Neural cell (in vitro differentiated cells): Measurements from ENCODE around the gene GDPD5. TPM values are rescaled to one million over a fixed set of nuclear protein-coding genes. Genes with fewer than 3 reads are reported as not detected.

Source experiments
- H2AFZ ChIP-seq: fragments of 200-600, 300-800 bp; sonication (generic), shearing (Covaris generic); 2 replicates; pipeline ENCODE4 v1.6.0; 2014; ENCODE audit warnings: low read depth, mild to moderate bottlenecking, antibody characterized with exemption, low read length, moderate library complexity
- H3F3A ChIP-seq: fragments of 200-600 bp; shearing (Covaris generic); 2 replicates; pipeline ENCODE4 v1.6.1; 2016; ENCODE audit warnings: mild to moderate bottlenecking, moderate library complexity, mixed read lengths, antibody characterized with exemption, low read length; ENCODE audit not compliant: insufficient read depth, poor library complexity, severe bottlenecking
- H3K27ac ChIP-seq: fragments of 200-600, 300-800 bp; sonication (generic), shearing (Covaris generic); 2 replicates; pipeline ENCODE4 v1.5.1; 2014; ENCODE audit warnings: mild to moderate bottlenecking, low read length, moderate library complexity
- H3K27me3 ChIP-seq: fragments of 300-800, 200-600 bp; sonication (generic), shearing (Covaris generic); 2 replicates; pipeline ENCODE4 v1.6.0; 2014; ENCODE audit warnings: mild to moderate bottlenecking, low read depth, low read length, moderate library complexity; ENCODE audit not compliant: insufficient read depth
- H3K36me3 ChIP-seq: fragments of 300-800, 200-600 bp; sonication (generic), shearing (Covaris generic); 2 replicates; pipeline ENCODE4 v1.5.1; 2014; ENCODE audit warnings: mild to moderate bottlenecking, antibody characterized with exemption, low read length, moderate library complexity; ENCODE audit not compliant: insufficient read depth
- H3K4me2 ChIP-seq: fragments of 300-800, 200-600 bp; sonication (generic), shearing (Covaris generic); 2 replicates; pipeline ENCODE4 v1.6.0; 2014; ENCODE audit warnings: mild to moderate bottlenecking, low read length
- H3K4me3 ChIP-seq: fragments of 300-800, 200-600 bp; sonication (generic), shearing (Covaris generic); 2 replicates; pipeline ENCODE4 v1.5.1; 2014; ENCODE audit warnings: mild to moderate bottlenecking, low read length, moderate library complexity
- H3K79me2 ChIP-seq: fragments of 200-600 bp; shearing (Covaris generic); replicated peaks from 2 replicates; pipeline ENCODE4 v1.6.0; 2014; ENCODE audit warnings: mild to moderate bottlenecking, low read length, moderate library complexity; ENCODE audit not compliant: insufficient read depth
- H3K9ac ChIP-seq: fragments of 300-800, 200-600 bp; sonication (generic), shearing (Covaris generic); 2 replicates; pipeline ENCODE4 v1.6.1; 2016; ENCODE audit warnings: mild to moderate bottlenecking, low read length, mixed read lengths
- H3K9me2 ChIP-seq: fragments of 200-600 bp; shearing (Covaris generic); 2 replicates; pipeline ENCODE4 v1.6.1; 2016; ENCODE audit warnings: mild to moderate bottlenecking, low read length, mixed read lengths; ENCODE audit not compliant: insufficient read depth
- H3K9me3 ChIP-seq: fragments of 200-600, 300-800 bp; sonication (generic), shearing (Covaris generic); 2 replicates; pipeline ENCODE4 v1.6.1; 2016; ENCODE audit warnings: mild to moderate bottlenecking, mixed run types, low read length, moderate library complexity, mixed read lengths
- H4K20me1 ChIP-seq: fragments of 200-600 bp; shearing (Covaris generic); 2 replicates; pipeline ENCODE4 v1.6.1; 2016; ENCODE audit warnings: mild to moderate bottlenecking, mixed run types; ENCODE audit not compliant: insufficient read depth
- EP300 ChIP-seq: fragments of 450-650 bp; conservative IDR thresholded peaks from 2 replicates; pipeline ENCODE4 v1.6.1; 2014; ENCODE audit warnings: antibody characterized with exemption, mild to moderate bottlenecking, moderate library complexity; ENCODE audit not compliant: poor library complexity, severe bottlenecking
- EZH2 ChIP-seq: fragments of 200-600, 300-800 bp; shearing (Covaris generic), sonication (generic); IDR thresholded peaks from 2 replicates; pipeline ENCODE4 v1.6.1; 2014; ENCODE audit warnings: antibody characterized with exemption, low read length, borderline replicate concordance, mild to moderate bottlenecking; ENCODE audit not compliant: insufficient read depth, poor library complexity, severe bottlenecking
- MXI1 ChIP-seq: fragments of 450-650 bp; conservative IDR thresholded peaks from 2 replicates; pipeline ENCODE4 v1.6.1; 2014; ENCODE audit warnings: antibody characterized with exemption, mild to moderate bottlenecking; ENCODE audit not compliant: poor library complexity, severe bottlenecking
- POLR2AphosphoS5 ChIP-seq: IDR thresholded peaks from 2 replicates; pipeline ENCODE4 v1.6.1; 2012
- RAD21 ChIP-seq: fragments of 450-650 bp; conservative IDR thresholded peaks from 2 replicates; pipeline ENCODE4 v1.6.1; 2014; ENCODE audit warnings: antibody characterized with exemption, mild to moderate bottlenecking, moderate library complexity
- SMC3 ChIP-seq: fragments of 450-650 bp; conservative IDR thresholded peaks from 2 replicates; pipeline ENCODE4 v1.6.1; 2014; ENCODE audit warnings: antibody characterized with exemption, mild to moderate bottlenecking, moderate library complexity; ENCODE audit not compliant: poor library complexity
- TAF1 ChIP-seq: IDR thresholded peaks from 2 replicates; pipeline ENCODE4 v1.6.1; 2012; ENCODE audit warnings: low read depth
- polyA plus RNA-seq: library from polyadenylated mRNA; depleted of rRNA; stranded (reverse); fragments of >200 nt; gene quantifications from 2 replicates; pipeline ENCODE4 v1.2.3, GENCODE V29; 2014
- TF ChIP-seq, protein P1 (sequence below): IDR thresholded peaks from 2 replicates; pipeline ENCODE4 v1.6.1; 2012; ENCODE audit warnings: borderline replicate concordance
- TF ChIP-seq, protein P2 (sequence below): fragments of 450-650 bp; IDR thresholded peaks from 2 replicates; pipeline ENCODE4 v1.5.1; 2014; ENCODE audit warnings: antibody characterized with exemption, mild to moderate bottlenecking, moderate library complexity; ENCODE audit not compliant: poor library complexity, severe bottlenecking

GDPD5 gene
- polyA plus RNA-seq, 1 donor from 2014 or later = 19.2 TPM

DNA sequence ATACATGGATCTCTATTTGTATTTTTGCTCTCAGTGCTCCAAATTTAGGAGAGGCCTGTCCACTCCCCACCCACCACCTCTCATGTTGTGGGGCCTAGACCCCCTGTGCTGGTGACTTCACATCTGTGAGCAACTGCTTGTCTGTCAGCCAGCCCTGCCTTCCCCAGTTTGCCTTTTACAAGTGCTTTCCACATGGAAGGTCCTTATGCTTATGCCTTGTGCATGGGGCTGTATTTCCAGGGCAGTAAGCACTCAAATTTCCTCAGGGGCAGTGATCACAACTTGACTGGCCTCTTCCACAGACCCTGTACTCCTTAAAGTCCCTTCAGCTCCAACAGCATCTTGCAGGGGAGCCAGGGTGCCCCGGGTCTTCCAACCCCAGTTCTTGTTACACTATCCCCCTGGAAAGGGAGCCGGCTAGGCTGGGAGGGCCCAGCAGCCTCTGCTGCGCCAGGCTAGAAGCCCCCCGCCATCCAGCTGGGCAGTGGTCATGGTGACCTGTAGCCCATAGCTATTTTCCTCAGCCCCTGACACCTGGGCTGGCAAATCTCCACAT, 29.9 kb downstream of the GDPD5 start:
- no peaks in the 10 kb centered on the region for H3K79me2 ChIP-seq
- H3K27me3 ChIP-seq = no peaks in the 10 kb centered on the region
- H2AFZ ChIP-seq = no peak overlapping the region
- H3F3A ChIP-seq = no peaks in the 10 kb centered on the region
- TF ChIP-seq EP300 (no peak), POLR2AphosphoS5 (no peak), EZH2 (no peak), RAD21 (no peak), SMC3 (no peak), TAF1 (no peak), MXI1 (no peak)
- TF ChIP-seq, protein P1, sequence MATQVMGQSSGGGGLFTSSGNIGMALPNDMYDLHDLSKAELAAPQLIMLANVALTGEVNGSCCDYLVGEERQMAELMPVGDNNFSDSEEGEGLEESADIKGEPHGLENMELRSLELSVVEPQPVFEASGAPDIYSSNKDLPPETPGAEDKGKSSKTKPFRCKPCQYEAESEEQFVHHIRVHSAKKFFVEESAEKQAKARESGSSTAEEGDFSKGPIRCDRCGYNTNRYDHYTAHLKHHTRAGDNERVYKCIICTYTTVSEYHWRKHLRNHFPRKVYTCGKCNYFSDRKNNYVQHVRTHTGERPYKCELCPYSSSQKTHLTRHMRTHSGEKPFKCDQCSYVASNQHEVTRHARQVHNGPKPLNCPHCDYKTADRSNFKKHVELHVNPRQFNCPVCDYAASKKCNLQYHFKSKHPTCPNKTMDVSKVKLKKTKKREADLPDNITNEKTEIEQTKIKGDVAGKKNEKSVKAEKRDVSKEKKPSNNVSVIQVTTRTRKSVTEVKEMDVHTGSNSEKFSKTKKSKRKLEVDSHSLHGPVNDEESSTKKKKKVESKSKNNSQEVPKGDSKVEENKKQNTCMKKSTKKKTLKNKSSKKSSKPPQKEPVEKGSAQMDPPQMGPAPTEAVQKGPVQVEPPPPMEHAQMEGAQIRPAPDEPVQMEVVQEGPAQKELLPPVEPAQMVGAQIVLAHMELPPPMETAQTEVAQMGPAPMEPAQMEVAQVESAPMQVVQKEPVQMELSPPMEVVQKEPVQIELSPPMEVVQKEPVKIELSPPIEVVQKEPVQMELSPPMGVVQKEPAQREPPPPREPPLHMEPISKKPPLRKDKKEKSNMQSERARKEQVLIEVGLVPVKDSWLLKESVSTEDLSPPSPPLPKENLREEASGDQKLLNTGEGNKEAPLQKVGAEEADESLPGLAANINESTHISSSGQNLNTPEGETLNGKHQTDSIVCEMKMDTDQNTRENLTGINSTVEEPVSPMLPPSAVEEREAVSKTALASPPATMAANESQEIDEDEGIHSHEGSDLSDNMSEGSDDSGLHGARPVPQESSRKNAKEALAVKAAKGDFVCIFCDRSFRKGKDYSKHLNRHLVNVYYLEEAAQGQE = no peak
- TF ChIP-seq, protein P2, sequence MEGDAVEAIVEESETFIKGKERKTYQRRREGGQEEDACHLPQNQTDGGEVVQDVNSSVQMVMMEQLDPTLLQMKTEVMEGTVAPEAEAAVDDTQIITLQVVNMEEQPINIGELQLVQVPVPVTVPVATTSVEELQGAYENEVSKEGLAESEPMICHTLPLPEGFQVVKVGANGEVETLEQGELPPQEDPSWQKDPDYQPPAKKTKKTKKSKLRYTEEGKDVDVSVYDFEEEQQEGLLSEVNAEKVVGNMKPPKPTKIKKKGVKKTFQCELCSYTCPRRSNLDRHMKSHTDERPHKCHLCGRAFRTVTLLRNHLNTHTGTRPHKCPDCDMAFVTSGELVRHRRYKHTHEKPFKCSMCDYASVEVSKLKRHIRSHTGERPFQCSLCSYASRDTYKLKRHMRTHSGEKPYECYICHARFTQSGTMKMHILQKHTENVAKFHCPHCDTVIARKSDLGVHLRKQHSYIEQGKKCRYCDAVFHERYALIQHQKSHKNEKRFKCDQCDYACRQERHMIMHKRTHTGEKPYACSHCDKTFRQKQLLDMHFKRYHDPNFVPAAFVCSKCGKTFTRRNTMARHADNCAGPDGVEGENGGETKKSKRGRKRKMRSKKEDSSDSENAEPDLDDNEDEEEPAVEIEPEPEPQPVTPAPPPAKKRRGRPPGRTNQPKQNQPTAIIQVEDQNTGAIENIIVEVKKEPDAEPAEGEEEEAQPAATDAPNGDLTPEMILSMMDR = no peak
- H3K9me2 ChIP-seq = no peaks in the 10 kb centered on the region
- H3K4me2 ChIP-seq = no peak overlapping the region
- no peak overlapping the region for H3K27ac ChIP-seq
- no peaks in the 10 kb centered on the region for H3K36me3 ChIP-seq
- no peaks in the 10 kb centered on the region for H3K9me3 ChIP-seq
- H4K20me1 ChIP-seq = no peaks in the 10 kb centered on the region
- no peak overlapping the region for H3K9ac ChIP-seq
- H3K4me3 ChIP-seq = no peak overlapping the region

DNA sequence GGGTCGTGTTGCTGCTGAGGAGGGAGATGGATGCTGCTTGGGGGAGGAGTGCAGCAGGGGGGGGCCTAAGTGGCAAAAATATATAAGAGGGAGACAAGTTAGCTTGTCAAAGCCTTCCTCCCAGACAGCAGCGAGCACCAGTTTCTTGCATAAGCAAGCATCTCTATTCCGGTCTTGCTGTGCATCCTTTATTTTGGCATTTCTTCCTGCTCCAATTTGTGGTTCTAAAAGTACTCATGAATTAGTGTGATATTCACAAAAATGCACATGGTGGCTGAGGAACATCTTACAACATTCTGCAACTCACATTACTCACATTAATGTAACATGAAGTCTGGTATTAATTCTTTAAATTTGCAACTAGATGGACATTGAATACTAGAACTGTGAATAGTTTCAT, 32.1 kb downstream of the GDPD5 start:
- H3K27ac ChIP-seq = no peak overlapping the region
- H3K36me3 ChIP-seq = no peaks in the 10 kb centered on the region
- no peaks in the 10 kb centered on the region for H3K9me3 ChIP-seq
- no peaks in the 10 kb centered on the region for H3K27me3 ChIP-seq
- H2AFZ ChIP-seq = no peak overlapping the region
- H3K9ac ChIP-seq = no peak overlapping the region
- no peak overlapping the region for H3K4me3 ChIP-seq
- no peaks in the 10 kb centered on the region for H4K20me1 ChIP-seq
- no peaks in the 10 kb centered on the region for H3K9me2 ChIP-seq
- no peaks in the 10 kb centered on the region for H3K79me2 ChIP-seq
- H3K4me2 ChIP-seq = no peak overlapping the region
- TF ChIP-seq TAF1 (no peak), RAD21 (no peak), EP300 (no peak), SMC3 (no peak), EZH2 (no peak), MXI1 (no peak), POLR2AphosphoS5 (no peak)
- TF ChIP-seq, protein P1 = no peak
- TF ChIP-seq, protein P2 = no peak
- no peaks in the 10 kb centered on the region for H3F3A ChIP-seq
